Ascending aorta (tissue), 2 donors: ENCODE results near the gene UQCRC1. TPM values are rescaled to one million over a fixed set of nuclear protein-coding genes. Genes with fewer than 3 reads are reported as not detected.
A peak's percentile ranks its signal among the peaks of the same experiment; 100 is the strongest.

Experiments
- DNase-seq, 2 donors: peaks; one replicate each; pipeline ENCODE4 v3.0.0-alpha.2; 2019; ENCODE audit warnings: low spot score in 2 of 2
- H3K27ac ChIP-seq, 2 donors: fragments of 200-600 bp; sonication (generic); one replicate each; pipeline ENCODE4 v1.5.1; 2016 to 2017; ENCODE audit warnings: mild to moderate bottlenecking in 1 of 2
- H3K27me3 ChIP-seq: fragments of 200-600 bp; sonication (generic); one replicate; pipeline ENCODE4 v1.5.1; 2017
- H3K36me3 ChIP-seq, 2 donors: fragments of 200-600 bp; sonication (generic); one replicate each; pipeline ENCODE4 v1.5.1; 2016
- H3K4me1 ChIP-seq, 2 donors: fragments of 200-600 bp; sonication (generic); one replicate each; pipeline ENCODE4 v1.5.1; 2016 to 2017; ENCODE audit warnings: mild to moderate bottlenecking in 1 of 2
- H3K4me3 ChIP-seq, 2 donors: fragments of 200-600 bp; sonication (generic); one replicate each; pipeline ENCODE4 v1.5.1; 2016 to 2017; ENCODE audit warnings: mild to moderate bottlenecking in 1 of 2
- H3K9me3 ChIP-seq, 2 donors: fragments of 200-600 bp; sonication (generic); one replicate each; pipeline ENCODE4 v1.5.1; 2016
- intact Hi-C: fragments of 100-400 bp; cut with DNase I; formaldehyde crosslinking; loops from one replicate; pipeline ENCODE4 v1.15.1; 2023
- total RNA-seq: library from RNA; depleted of rRNA; stranded (reverse); fragments of >200 nt; gene quantifications from one replicate; pipeline ENCODE4 v1.1.0, GENCODE V29; 2016
- TF ChIP-seq, protein P1 (sequence below), 3 experiments: fragments of 200-600 bp in 2 of 3; fragments of 450-650 bp in 1 of 3; sonication (generic) in 2 of 3; IDR thresholded peaks; one replicate each; pipeline ENCODE4 v1.5.1; 2016 to 2019; ENCODE audit warnings: antibody characterized with exemption in 3 of 3, mild to moderate bottlenecking in 1 of 3, moderate library complexity in 1 of 3

The UQCRC1 gene
- total RNA-seq, 1 donor from 2014 or later: 193 TPM

DNA sequence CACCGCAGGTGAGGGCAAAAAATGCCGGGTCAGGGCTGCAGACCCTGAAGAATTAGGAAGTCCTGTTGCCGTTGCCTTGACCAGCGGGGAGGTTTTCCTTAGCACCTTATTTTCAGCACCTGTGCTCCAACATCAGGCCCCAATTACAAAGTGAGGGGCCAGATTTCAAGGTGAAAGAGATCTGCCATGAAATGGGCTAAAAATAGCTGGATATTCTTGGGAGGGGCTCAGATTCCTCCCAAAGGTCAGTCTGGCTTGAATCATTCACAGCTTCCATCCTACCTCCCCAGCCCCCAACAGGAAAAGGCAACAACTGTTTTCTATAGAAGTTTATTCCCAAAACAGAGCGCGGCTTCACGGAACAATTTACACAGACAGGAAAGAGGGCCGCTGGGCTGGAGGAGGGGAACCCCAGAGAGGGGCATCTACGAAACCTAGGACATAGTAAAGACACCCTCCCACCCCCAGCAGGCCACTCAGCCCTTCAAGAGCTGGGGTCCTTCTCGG, 26.8 kb upstream of the UQCRC1 start:
- no peak for DNase-seq
- peaks cover 0 to 22% of the 10 kb centered on the region in 2 donors for H3K4me1 ChIP-seq
- H3K36me3 ChIP-seq: peaks cover 18 to 20% of the 10 kb centered on the region in 2 donors
- H3K4me3 ChIP-seq: peak overlapping the region; percentile 95 to 97
- H3K27ac ChIP-seq: peak overlapping the region; percentile 80 to 81
- H3K27me3 ChIP-seq: no peaks in the 10 kb centered on the region
- TF ChIP-seq, protein P1, sequence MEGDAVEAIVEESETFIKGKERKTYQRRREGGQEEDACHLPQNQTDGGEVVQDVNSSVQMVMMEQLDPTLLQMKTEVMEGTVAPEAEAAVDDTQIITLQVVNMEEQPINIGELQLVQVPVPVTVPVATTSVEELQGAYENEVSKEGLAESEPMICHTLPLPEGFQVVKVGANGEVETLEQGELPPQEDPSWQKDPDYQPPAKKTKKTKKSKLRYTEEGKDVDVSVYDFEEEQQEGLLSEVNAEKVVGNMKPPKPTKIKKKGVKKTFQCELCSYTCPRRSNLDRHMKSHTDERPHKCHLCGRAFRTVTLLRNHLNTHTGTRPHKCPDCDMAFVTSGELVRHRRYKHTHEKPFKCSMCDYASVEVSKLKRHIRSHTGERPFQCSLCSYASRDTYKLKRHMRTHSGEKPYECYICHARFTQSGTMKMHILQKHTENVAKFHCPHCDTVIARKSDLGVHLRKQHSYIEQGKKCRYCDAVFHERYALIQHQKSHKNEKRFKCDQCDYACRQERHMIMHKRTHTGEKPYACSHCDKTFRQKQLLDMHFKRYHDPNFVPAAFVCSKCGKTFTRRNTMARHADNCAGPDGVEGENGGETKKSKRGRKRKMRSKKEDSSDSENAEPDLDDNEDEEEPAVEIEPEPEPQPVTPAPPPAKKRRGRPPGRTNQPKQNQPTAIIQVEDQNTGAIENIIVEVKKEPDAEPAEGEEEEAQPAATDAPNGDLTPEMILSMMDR (IDR thresholded peaks at IDR 0.05): no peak
- no peaks in the 10 kb centered on the region for H3K9me3 ChIP-seq
- intact Hi-C loops: loop anchor here (5.0 to 10.0 kb wide), 3 partner anchors 39 to 161 kb away; partner anchors contain the start of gene COL7A1

DNA sequence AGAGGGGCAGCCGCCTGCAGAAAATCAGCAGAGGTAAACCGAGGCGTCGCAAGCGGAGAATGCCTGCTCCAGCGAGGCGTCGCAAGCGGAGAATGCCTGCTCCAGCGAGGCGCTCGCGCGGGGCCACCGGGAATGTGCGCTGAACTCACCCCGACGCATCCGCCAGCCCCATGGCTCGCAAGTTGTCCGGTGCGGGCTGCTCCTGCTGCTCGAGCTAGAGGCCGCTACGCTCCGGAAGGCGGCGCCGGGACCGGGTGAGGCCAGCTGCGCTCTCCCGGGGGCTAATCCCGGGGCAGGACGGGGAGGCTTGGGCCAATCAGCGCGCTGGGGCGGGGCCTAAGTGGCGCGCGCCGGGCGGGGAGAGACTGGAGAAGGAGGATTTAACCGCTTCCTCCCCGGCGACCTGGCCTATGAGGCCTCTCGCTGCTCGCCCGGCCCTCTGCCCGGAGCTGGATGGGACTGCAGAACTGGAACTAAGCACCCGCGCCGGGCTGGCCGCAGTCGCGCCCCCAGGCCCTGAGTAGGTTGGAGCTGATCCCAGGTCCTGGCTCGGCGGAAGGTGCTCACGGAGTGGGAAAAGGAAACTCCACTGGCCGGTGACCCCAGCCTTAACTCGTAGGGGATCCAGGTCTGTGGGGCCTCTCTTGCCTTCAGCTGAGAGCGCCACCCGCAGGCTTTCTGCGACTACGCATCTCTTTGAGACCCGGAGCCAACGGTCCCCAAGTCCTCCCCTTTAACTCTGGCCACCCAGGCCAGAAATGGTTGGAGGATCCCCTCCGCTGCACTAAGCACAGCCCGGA, 26.0 kb upstream of the UQCRC1 start, which contains the start of gene SLC26A6:
Gene SLC26A6 (minus strand): TSS at position 240 of the 800 bp plus-strand sequence. CDS start 68 bp downstream, at position 172.
- Histone ChIP-seq H3K27me3 (no peaks in the 10 kb centered on the region), H3K36me3 (peaks cover 25 to 28% of the 10 kb centered on the region in 2 donors), H3K4me1 (peaks cover 0 to 22% of the 10 kb centered on the region in 2 donors), H3K9me3 (no peaks in the 10 kb centered on the region), H3K4me3 (peak within 1 kb of the TSS; percentile 95 to 97), H3K27ac (peak within 1 kb of the TSS; percentile 80 to 81)
- TF ChIP-seq, protein P1 (IDR thresholded peaks at IDR 0.05): peak; percentile 34 to 62 (median 40)
- intact Hi-C loops: loop anchor here (1.0 to 10.0 kb wide), 8 partner anchors 17 to 161 kb away; partner anchors contain the start of genes COL7A1, PFKFB4 and UQCRC1
- DNase-seq: peak; percentile 90 to 98

DNA sequence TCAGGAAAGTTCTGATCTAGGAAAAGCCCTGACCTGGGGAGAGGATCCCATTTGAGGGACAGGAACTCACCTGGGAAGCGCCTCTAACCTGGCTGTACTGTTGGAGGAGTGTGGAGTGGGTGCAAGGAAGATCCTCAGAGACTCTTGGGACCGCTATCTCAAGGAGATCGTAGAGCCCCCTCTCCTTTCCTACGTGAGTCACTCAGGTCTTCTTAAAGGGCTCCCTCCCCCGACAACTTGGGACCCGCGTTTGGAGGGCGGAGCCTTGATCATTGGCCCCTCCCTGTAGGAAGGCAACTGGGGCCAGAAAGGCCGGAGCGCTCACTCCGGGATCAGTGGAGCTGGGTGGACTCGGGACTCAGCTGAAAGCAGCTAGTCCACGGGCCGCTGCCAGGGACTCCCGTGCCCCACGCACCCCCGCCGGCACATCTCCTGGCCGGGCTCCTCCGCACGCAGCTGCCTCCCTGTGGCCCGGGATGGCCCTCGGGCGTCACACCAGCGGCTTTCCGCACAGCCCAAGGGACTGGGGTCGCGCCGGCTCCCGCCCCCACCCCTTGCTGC, 25.3 kb upstream of the UQCRC1 start:
- H3K4me1 ChIP-seq: peaks cover 0 to 22% of the 10 kb centered on the region in 2 donors
- H3K4me3 ChIP-seq: peak overlapping the region; percentile 95 to 97
- peaks cover 31 to 35% of the 10 kb centered on the region in 2 donors for H3K36me3 ChIP-seq
- TF ChIP-seq, protein P1 (IDR thresholded peaks at IDR 0.05): no peak
- H3K27me3 ChIP-seq: no peaks in the 10 kb centered on the region
- H3K9me3 ChIP-seq: no peaks in the 10 kb centered on the region
- peak in 1 of 2 donors; percentile 85 for DNase-seq
- intact Hi-C loops: loop anchor here (1.0 to 10.0 kb wide), 8 partner anchors 16 to 160 kb away; partner anchors contain the start of genes COL7A1, PFKFB4 and UQCRC1
- H3K27ac ChIP-seq: peak overlapping the region; percentile 80 to 81

DNA sequence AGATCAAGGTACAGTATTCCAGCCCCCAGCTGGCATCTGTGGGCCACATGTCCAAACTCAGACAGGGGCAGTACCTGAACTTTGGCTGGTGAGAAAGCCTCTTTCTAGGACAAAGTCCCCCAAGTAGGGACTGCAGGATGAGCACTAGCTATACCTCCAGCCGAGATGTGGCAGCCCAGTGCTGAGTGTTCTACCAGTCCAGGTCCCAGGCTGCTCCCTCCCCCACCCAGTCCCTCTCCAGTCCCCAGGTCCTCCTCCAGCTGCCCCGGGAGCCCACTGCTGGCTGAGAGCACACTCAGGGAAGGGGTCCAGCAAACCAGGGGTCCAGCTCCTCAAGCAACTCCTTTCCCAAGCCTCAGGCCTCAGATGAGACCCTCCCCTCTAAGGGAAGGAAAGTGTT, 24.3 kb upstream of the UQCRC1 start:
- Histone ChIP-seq H3K36me3 (peaks cover 41 to 45% of the 10 kb centered on the region in 2 donors), H3K9me3 (no peaks in the 10 kb centered on the region), H3K27me3 (no peaks in the 10 kb centered on the region), H3K27ac (peak overlapping the region; percentile 80 to 81), H3K4me1 (peaks cover 0 to 22% of the 10 kb centered on the region in 2 donors), H3K4me3 (peak overlapping the region; percentile 95 to 97)
- no peak for DNase-seq
- TF ChIP-seq, protein P1 (IDR thresholded peaks at IDR 0.05): no peak
- intact Hi-C loops: loop anchor here (2.0 to 10.0 kb wide), 2 partner anchors 77 to 159 kb away; partner anchors contain the start of gene PFKFB4

DNA sequence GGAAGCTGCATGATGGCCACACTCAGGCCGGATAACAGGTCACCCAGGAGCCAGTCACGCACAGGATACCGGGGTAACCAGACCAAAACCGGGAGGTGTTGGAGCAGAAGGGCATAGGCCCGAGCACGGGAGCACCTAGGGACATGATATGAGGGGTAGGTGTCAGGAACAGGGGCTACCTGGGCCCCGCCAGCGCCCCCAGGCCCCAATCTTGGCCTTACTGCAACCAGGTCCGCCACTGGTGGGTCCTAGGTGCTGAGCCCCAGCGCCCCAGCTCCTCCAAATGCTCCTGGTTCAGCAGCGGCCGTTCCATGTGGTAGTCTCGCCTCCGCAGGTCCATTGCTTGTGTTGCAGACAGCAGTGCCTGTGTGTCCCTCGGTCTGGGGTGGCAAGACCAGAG, 23.8 kb upstream of the UQCRC1 start:
- H3K4me1 ChIP-seq: peaks cover 0 to 22% of the 10 kb centered on the region in 2 donors
- H3K27me3 ChIP-seq: no peaks in the 10 kb centered on the region
- intact Hi-C loops: loop anchor here (10.0 kb wide), 1 partner anchor 158 kb away; no protein-coding TSS in a partner anchor
- H3K27ac ChIP-seq: peak overlapping the region; percentile 80 to 81
- no peak for DNase-seq
- H3K9me3 ChIP-seq: no peaks in the 10 kb centered on the region
- TF ChIP-seq, protein P1 (IDR thresholded peaks at IDR 0.05): no peak
- H3K36me3 ChIP-seq: peaks cover 45 to 50% of the 10 kb centered on the region in 2 donors
- H3K4me3 ChIP-seq: peak overlapping the region in 1 of 2 donors; percentile 95
